Fibroblast of pulmonary artery (primary cell): Measurements from ENCODE around the gene MTA3.
A peak's percentile ranks its signal among the peaks of the same experiment; 100 is the strongest.

Experiments used
- DNase-seq: peaks from one replicate; pipeline ENCODE4 v3.0.0-alpha.2; 2010; ENCODE audit warnings: low read depth
- H3K4me3 ChIP-seq: replicated peaks from 2 replicates; pipeline ENCODE4 v1.5.1; 2011; ENCODE audit warnings: low read depth, mild to moderate bottlenecking, control low read depth, low read length, moderate library complexity
- CTCF ChIP-seq: IDR thresholded peaks from 2 replicates; pipeline ENCODE4 v1.5.1; 2011; ENCODE audit warnings: mild to moderate bottlenecking, control low read depth, low read length, inconsistent platforms; ENCODE audit errors: missing control alignments

Gene MTA3

GRCh38 chr2:42648796-42649195 is 80.4 kb downstream of the MTA3 start:
- no peak for TF ChIP-seq CTCF
- no peak for DNase-seq
- no peak overlapping the region for H3K4me3 ChIP-seq

- TF ChIP-seq CTCF = no peak
- DNase-seq = no peak
- no peak overlapping the region for H3K4me3 ChIP-seq
Measured at GRCh38 chr2:42651057-42651456, 82.6 kb downstream of the MTA3 start.

DNA sequence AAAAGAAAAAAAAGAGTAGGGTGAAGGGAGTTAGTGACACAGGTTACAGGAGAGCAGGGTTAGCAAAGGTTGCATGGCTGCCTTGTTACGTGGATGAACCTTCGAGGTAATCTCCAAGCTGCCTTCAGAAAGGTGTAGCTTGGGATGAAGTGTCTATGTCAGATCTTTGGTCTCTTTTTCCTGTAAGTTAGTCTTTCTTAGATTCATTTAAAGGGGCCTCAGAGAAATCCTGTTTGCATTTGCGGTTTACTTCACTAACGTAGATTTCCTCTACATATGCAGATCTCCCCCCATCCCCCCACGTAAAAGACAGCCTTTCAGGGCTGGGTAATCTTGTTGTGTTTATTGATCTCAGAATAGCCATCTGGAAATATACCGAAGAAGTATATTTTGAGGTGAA is 83.7 kb downstream of the MTA3 start:
- no peak for TF ChIP-seq CTCF
- no peak overlapping the region for H3K4me3 ChIP-seq
- DNase-seq = no peak

GRCh38 chr2:42653039-42653438 is 84.6 kb downstream of the MTA3 start:
- no peak overlapping the region for H3K4me3 ChIP-seq
- no peak for DNase-seq
- TF ChIP-seq CTCF = no peak

- DNase-seq = no peak
- no peak overlapping the region for H3K4me3 ChIP-seq
- no peak for TF ChIP-seq CTCF
Measured at GRCh38 chr2:42653908-42654445, 85.5 kb downstream of the MTA3 start.

DNA sequence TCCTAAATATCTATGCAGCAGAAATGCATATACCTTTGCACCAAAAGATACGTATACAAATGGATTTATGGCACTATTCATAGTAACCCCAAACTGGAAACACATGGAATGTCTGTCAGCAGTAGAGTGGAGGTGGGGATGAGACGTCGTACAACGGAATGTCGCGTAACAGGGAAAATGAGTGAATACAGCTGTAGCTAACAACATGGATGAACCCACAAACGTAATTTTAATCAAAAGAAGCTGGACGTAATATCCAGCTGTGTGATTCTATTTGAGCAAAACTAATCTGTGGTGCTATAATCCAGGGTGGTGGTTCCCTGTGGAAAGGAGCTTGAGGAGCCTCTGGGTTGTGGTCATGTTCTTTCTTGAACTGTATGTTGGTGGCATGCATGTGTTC is 89.9 kb downstream of the MTA3 start:
- DNase-seq = no peak
- H3K4me3 ChIP-seq = no peak overlapping the region
- no peak for TF ChIP-seq CTCF

DNA sequence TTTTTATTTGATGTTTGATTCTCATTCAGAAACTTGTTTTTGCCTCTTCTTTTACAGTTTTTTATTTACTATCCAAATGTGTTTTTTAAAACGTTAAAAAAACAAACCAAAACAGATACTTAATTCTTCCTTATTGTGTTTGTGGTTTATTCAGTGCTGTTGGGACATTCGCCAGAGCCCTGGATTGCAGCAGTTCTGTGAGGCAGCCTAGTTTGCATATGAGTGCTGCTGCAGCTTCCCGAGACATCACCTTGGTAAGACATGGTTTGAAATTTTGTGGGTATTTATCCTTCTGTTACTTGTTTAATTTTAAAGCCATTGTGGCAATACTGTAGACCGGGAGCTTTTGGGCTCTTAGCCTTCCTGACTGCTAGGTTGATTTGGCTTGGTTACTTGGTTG is 91.2 kb downstream of the MTA3 start:
- TF ChIP-seq CTCF = no peak
- DNase-seq = peak; percentile 35
- H3K4me3 ChIP-seq = no peak overlapping the region
